HG03442 (cell line): ENCODE results near the gene AMBRA1.
"Not testable (repeated sequence)": the region's sequence is repeated elsewhere in the genome, so short reads cannot be mapped to it uniquely, and the experiment has no call there.

ENCODE experiments used
- ATAC-seq: cut with Tn5 transposase; IDR thresholded peaks from one replicate; pipeline ENCODE4 v1.9.1; 2021; ENCODE audit warnings: mild to moderate bottlenecking, moderate library complexity; ENCODE audit not compliant: unreplicated experiment

Gene AMBRA1

DNA sequence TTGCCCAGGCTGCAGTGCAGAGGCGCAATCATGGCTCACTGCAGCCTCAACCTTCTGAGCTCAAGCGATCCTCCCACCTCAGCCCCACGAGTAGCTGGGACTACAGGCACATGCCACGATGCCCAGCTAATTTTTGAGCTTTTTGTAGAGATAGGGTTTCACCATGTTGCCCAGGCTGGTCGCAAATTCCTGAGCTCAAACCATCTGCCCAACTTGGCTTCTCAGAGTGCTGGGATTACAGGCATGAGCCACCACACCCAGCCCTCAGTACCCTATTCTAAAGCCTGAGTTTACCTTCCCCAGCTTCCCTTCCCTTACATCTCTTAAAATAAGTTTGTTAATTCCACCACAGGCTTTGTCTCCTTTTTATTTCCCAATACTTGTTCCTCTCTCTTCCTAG is 59.1 kb downstream of the AMBRA1 start:
- ATAC-seq, result no peak

DNA sequence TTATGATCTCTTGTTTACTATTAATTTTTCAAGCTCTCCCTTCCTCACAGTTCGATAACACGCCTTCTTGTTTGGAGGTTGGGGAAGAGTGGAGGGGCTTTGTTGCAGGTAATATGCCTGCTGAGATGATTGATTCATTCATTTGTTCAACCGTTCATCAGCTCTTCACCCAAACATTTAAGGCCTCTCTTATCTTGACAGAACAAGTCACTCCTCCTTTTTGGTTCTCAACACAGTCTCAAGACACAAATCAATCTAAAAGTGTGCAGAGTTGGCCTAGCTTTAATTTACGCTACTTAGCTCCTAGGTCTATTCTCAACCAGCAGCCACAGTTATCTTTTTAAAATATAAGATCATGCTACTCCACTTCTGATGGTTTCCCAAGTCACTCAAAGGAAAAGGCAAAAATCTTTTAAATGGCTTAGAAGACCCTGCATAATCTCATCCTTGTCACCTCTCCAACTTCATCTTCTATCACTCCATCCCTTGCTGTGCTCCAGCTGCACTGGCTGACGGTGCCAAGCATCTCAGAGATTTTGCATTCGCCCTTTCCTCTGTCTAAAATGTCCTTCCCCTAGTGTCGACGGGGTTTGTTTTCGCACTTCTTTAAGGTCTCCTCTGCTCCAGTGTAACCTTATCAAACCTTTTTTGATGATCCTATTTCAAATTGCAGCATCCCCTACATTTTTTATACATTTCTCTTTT is 60.3 kb downstream of the AMBRA1 start:
- ATAC-seq, result no peak

DNA sequence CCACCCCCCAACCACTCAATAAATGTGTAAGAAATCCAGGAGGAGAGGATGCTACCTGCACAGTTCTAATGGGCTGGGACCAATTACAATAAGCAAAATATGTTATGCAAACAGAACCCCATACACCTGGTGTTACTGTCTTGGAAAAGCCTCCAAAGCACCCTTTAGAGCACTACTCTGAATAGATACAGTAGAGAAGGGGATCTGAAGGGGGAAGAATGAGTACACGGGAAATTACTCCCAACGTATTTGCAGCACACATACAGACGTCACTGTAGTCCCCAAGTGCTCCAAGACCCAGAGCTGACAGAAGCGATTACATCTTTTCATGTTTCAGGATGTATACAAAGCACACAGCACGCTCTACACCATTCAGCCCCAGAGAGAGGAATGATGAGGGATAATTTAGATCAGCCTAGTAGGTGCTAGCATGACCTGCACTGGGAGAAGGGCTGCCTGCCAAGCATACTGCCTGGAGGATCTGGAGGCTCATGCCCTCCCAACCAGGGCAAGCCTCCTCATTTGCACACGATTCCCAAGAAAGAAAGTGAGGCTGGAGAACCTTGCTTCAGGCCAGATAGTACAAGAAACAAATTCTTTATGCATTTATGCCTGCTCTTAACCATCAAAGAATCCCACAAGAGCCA is 63.8 kb downstream of the AMBRA1 start:
- no peak for ATAC-seq

DNA sequence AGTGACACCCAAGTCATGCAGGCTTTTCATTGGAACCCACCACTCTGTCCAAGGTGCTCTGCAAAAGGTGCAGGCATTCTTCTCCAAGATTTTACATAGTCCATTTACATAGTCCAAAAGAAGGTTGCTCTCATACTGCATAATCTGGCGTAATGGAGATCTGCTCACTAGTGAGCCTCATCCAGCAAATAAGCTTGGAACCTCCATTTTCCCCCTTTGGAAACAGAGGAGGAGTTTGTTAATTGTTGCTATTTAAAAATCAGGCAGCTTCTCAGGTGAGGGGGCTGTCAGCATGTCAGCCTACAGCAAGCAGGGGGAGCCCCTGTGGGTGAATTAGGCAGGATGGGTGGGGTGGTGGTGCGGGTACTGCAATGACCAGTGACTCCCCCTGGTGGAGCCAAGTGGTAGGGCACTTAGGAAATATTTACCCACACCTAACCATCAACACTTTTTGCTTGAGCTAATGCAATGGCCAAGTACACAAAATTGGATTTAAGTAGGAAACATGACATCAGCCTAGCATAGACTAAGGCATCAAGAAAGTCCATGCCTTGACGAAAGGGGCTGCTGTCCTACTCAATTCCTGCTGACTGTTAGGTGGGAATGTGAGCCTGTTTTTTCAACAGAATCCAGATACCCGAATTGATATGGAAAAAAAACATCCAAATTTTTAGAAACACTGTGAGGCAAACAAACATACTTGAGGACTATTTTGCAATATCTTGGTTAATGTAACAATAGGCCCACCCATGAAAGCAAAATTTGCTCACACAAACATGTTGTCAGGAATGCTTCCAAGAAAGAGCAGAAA is 64.5 kb downstream of the AMBRA1 start:
- ATAC-seq, result peak; percentile 71

DNA sequence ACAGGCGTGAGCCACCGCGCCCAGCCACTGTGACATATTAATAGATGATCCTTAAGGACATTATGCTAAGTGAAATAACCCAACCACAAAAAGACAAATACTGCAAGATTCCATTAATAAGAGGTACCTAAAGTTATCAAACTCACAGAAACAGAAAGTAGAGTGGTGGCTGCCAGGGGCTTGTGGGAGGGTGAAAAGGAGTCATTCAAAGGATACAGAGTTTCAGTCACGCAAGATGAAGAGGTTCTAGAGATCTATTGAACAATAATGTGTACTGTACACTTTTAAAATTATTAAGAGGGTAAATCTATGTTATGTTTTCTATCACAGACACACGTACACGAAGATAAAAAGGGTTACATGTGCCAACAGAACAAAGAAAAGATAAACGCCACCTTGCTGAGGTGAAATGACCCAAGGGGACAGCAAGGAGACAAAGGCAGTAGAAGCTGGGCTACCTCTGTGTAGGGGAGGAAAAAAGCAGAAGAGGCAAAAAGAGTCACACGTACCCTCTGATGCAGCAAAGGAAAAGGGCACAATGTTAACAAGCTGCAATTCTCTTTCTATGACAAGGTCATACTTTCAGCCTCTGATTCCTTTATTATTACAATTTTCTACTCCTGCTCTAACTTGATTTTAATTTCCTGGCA is 65.3 kb downstream of the AMBRA1 start:
- ATAC-seq, result no peak

DNA sequence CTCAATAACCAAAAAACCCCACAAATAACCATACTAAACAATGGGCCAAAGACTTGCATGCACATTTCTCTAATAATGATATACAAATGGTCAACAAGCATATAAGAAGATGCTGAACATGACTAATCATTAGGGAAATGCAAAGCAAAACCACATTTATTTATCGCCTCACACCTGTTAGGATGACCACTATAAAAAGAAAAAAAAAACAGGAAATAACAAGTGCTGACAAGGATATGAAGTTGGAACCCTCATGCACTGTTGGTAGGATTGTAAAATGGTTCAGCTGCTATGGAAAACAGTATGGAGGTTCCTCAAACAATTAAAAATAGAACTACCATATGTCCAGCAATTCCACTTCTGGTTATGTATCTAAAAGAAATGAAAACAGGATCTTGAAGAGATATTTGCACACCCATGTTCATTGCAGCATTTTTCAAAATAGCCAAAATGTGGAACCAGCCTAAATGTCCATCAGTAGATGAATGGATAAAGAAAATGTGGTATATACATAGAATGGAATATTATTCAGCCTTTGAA is 66.2 kb downstream of the AMBRA1 start:
- no peak for ATAC-seq

DNA sequence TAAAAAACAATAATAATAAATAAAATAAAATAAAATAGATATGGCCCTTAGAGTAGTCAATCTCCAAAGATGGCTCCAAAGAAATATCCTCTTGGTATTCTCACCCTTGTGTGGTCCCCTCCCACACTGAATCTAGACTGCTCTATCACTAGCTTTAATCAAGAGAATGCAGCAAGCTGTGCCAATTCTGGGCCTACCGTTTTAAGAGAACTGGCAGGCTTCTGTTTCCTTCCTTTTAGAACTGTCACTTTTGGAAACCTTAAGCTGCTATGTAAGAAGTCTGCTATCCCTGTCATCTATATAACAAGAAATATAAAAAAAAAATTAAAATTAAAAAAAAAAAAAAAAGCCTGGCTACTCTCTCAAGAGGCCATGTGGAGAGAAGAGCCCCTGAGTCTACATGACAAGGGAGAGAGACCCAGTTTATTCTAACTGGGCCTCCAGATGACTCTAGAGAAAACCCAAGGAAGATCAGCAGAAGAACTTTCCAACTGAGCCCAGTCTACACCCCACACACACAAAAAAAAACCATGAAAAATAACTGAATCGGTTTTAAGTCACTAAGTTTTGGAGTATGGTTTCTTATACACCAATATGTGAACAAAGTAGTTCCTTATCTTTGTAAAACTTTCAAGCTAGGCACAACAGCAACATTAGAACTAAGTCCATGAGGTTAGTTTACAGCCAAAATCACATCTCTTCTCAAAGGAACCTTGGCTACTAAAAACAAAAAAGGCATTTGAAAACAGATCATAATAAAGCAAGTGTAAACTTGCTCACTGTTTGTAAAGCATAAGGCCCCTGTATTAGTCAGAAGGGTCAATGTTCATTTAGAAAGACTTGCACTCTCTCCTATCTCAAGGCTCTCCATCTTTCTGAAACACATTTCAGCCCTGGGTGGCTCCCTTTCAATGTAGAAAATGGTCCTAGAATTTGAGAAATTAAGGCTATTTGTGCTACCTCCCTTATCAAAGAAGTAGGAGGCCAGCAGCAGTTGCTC is 67.3 kb downstream of the AMBRA1 start:
- ATAC-seq, result no peak

DNA sequence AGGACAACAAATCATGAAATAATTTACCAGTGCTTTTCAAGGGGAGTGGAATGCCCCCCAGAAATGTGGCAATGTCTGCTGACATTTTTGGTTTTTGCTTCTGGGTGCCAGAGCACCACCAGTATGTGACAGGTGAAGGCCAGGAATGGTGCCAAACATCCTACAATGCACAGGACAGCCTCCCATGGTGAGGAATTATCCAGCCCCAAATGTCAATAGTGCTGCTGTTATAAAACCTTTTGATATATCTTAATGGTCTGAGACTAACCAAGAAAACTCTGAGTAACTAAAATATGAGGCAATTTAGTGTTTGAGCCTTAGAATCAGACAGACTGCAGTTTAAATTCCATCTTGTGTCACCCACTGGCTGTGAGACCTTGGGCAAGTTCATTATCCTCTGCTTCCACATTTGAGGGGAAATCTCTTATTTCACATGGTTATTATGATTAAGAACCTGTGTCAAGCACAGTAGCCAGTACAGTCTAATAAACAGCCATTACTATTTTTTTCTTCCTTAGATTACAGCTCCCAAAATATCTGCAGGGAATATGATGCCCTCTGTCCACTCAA is 69.5 kb downstream of the AMBRA1 start:
- ATAC-seq, result no peak

DNA sequence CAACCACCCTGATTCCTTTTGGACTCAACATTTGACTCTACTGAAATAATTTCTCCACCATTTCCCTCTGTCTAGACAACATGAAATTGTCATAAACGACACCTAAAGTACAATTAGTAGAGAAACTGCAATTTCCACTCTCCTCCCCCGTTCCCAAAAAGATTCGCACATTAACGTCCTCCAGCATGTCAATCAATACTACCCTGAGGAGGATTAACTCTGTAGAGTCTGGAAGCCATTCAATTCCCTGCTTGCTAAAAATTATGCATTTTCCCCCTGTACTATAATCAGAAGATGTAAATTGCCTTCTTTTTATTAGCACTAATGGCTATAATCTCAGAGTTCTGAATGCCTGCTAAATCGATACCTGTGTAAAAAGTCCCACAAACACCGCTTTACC is 70.5 kb downstream of the AMBRA1 start:
- ATAC-seq, result no peak

DNA sequence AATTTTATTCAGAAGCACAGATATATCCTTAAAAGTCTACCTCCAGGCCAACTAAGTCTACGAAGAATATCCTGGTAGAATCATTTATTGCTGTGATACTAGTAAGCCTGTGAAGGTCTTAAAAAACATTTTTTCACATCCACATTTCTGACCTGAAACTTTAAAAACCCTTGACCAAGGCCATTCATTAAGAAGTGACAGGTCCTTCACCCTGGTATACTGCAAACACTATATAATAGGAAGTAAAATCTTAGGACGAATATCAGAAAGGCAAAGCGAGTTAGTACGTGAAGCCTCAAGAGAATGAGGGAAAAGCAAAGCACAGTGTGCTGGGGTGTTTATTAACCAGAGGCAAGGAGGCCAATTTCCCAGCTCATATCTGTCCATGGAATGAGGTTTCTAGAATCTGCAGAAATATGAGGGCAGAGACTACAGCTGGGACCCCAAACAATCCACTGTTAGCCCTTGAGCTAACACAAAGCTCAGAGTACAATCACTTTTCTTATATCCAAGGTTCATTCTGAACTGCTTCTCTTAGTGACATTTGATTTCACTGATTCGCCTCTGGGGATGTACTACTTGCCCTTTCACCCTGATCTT is 71.0 kb downstream of the AMBRA1 start:
- ATAC-seq, result no peak

DNA sequence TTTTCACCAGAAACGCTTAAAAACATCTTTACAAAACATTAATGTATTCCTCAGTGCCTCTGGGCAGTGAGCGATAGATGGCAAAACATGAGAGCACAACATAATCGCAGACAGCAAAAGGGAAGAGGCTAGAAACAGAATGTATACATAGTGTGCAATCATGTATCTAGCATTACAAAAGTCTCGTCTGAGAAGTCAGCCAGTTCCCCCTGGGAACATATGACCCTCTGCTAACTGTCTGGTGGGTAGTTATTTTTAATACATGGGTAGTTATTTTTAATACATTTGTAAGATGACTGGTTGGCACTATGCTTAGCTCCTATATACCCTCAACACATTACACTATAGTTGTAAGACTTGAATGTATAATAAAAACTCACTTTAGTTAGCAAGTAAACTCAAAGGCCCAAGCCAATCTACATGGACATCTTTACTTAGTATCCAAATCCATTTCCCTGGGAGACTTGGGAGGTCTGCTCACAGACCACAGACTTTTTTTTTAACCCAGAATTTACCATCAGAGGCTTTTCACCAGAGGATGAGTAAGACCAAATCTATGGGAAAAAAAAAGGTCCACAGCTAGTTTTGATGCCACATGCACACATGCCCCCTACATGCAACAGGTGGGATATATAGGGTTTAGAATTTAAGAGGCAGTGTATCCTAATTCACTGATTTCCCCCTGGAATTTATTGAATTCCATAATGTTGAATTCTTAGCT is 71.7 kb downstream of the AMBRA1 start:
- no peak for ATAC-seq

DNA sequence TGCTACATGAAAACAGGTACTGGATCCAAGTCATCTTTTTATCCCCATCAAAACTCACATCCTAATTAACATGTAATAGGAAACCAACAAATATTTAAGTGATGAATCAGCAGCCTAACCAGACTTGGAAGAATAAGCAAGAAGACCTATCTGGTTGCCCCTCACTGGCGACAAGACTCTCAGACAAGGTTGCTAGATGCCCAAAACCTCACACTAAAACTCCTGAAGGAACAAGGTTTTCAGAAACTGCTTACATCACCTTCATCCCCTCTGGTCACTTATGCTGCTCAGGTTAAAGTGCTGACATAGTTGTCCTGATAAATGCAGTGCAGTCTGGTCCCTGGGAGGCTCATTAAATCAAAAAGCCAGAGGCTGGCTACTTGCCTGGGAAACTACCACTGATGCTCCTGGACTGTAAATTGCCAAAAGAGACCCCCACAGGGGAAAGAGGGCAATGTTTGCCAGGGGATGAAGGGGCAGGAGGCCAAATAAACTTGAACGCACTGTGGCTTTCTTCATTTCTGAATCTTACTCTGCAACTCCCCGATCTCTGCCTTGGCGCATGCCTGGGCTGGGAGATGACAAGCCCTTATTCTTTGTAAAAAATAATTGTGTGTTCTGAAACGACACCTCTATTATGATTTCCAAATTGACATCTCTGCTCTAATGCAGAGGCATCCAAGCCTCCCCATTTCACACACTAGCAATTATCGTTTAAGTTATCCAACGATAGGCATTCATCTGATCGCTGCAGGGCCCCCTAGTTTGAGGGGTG is 72.7 kb downstream of the AMBRA1 start:
- no peak for ATAC-seq

DNA sequence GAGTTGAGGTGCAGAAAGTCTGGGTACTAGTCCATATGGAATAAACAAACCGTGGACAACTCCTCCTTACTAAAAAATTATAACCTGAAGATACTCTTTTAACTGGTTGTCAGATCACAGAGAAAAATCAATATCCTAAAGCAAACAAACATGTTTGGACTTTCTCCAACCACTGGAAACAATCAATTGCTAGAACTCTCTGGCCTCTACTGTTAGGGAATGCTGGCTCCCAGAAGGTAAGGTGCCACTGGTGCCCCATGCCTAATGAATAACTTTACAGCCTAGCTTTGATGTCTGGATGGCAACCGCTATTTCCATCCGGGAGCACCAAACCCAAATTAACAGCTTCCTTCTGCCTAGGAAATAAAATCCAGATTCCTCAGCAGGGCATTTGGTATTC is 74.5 kb downstream of the AMBRA1 start:
- ATAC-seq, result no peak

DNA sequence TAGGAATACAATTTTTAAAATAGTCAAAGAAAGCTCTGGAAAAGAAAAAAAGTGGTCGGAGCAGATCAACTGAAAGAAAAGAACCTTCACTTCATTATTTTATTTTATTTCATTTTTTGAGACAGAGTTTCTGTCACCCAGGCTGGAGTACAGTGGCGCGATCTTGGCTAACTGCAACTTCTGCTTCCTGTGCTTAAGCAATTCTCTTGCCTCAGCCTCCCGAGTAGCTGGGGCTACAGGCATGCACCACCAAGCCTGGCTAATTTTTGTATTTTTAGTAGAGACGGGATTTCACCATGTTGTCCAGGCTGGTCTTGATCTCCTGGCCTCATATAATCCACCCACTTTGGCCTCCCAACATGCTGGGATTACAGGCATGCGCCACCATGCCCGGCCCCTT is 74.9 kb downstream of the AMBRA1 start:
- not testable (repeated sequence) for ATAC-seq

DNA sequence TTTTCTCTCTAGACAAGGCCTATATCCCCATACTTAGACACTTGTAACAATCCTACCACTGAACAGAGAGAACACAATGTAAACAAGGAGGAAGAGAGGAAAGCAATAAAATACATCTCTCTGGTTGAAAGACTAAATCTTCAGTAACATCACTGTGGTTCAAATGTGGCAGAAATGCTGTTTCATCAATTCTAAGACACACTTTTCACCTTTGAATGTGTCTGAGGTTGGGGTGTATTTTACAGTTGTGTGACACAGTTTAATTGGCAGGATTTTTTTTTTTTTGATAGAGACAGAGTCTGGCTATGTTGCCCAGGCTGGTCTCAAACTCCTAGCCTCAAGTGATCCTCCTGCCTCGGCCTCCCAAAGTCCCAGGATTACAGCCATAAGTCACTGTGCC is 79.5 kb downstream of the AMBRA1 start:
- no peak for ATAC-seq

DNA sequence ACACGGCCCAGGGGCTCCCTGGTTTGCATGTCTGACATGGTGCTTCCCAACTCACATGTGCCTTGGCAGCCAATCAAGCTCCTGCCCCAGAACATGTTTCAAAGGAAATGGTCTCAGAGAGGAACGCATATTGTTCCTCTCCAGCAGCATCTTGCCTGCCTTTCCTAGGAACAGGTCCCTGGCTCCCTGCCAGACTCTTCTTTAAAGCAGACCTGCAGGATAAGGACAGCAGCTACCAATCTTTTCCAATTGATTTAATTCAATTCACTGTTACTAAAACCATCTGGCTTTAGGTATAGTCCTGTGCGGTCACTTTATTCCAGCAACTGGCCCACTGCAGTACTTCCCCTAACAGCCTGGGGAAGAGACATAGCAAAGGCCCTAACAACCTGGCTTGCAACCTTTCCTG is 79.9 kb downstream of the AMBRA1 start:
- ATAC-seq, result no peak

DNA sequence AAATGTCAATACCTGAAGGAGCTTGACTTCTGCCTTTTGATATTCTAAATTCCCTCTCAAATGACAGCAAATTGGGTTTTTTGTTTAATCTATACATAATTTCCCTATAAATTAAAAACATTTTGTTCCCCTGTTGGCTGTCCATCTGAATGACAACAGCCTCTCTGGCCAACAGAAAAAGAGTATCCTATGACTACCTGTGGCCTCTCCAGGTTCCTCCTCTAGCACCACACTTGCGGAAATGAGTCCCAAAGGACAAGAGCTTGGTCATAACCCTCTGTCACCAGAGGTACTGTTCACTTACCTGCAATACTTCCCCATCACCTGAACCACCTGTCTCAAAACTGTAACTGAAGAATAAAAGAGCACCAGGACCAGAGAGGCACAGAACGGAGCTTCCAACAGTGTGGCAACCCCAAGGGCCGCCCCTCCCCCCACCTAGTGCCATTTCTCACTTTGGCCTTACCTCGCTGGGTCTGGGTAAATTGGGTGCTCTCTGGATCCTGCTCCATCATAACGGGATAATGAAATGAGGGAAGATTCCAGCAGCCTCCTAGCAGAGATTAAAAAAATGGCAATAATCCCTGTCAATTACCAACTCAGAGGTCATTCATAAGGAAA is 81.5 kb downstream of the AMBRA1 start:
- no peak for ATAC-seq
